ENCODE measurements around the gene STK17B. TPM values are rescaled to one million over a fixed set of nuclear protein-coding genes. Genes with fewer than 3 reads are reported as not detected.

STK17B gene
- total RNA-seq, 1 experiment from 2014 or later, result 16.9 TPM

DNA sequence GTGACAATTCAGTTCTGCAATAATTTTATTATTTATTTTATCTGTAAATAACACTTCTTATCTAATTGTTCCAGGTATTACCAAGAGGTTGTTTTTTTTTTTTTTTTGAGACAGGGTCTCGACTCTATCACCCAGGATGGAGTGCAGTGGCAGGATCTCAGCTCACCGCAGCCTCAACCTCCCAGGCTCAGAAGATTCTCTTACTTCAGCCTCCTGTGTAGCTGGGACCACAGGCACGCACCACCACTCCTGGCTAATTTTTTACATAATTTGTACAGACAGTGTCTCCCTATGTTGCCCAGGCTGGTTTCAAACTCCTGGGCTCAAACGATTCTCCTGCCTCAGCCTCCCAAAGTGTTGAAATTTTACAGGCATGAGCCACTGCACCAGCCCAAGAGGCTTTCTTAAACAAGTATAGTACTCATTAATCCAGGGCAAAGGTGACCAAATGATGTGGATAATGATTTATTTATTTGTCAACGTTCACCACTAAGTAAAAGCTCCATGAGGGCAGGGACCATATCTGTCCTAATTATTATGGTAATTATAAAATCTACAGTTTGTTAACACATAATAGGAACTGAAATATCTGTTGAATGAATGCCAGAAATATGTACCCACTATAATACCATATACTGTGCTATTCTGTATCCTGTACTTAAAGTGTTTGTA is 12.0 kb downstream of the STK17B start:
- Histone ChIP-seq H3K4me2 (ENCODE audit: low read length) (peak overlapping the region; percentile 52; the same call in 1 of the 2 replicates), H3K27ac (ENCODE audit: low read depth, low read length) (no peak overlapping the region), H3K36me3 (ENCODE audit: control insufficient read depth in 1 of 2, insufficient read depth in 2 of 2, low read length in 2 of 2) (peaks cover 4% of the 10 kb centered on the region in 2 experiments; a peak in 1 of 4 replicates), H3K4me3 (replicated peaks in 1 of 2; ENCODE audit: low read depth in 1 of 2, low read length in 2 of 2) (no peak overlapping the region), H3K79me2 (ENCODE audit: insufficient read depth, low read length) (peaks cover 17% of the 10 kb centered on the region; the same call in 1 of the 2 replicates), H3K27me3 (ENCODE audit: insufficient read depth, low read length) (no peaks in the 10 kb centered on the region), H3K9me2 (ENCODE audit: insufficient read depth) (no peaks in the 10 kb centered on the region), H3K4me1 (ENCODE audit: control insufficient read depth in 1 of 2, insufficient read depth in 2 of 2, low read length in 2 of 2) (peaks cover 7 to 20% of the 10 kb centered on the region in 2 experiments; a peak in 3 of 4 replicates), H3K9me3 (ENCODE audit: control insufficient read depth in 1 of 2, insufficient read depth in 1 of 2, low read depth in 1 of 2, low read length in 2 of 2) (no peaks in the 10 kb centered on the region), H2AFZ (ENCODE audit: low read depth, low read length, poor library complexity, severe bottlenecking) (no peak overlapping the region), H4K20me1 (ENCODE audit: insufficient read depth) (no peaks in the 10 kb centered on the region), H3K9ac (ENCODE audit: low read length) (no peak overlapping the region)
- POLR2A ChIA-PET, result no interaction called here
- no TSS peak for BruUV-seq (replicated peaks)
- DNase-seq (ENCODE audit: low read depth, low spot score) (no peak), ATAC-seq (no peak)
- RAD21 ChIA-PET (ENCODE audit: low non-redundant PET in 1 of 2, low total read pairs in 2 of 2, uncharacterized antibody in 2 of 2, unreplicated experiment in 2 of 2), result no interaction called here
- intact Hi-C loops (cut with micrococcal nuclease), result no loop called here
- CTCF ChIA-PET, result no interaction called here
- TF ChIP-seq FOSL1 (IDR thresholded peaks at IDR 0.05; ENCODE audit: low read depth) (no peak), ZNF274 (IDR thresholded peaks at IDR 0.05; ENCODE audit: low read depth, low read length) (no peak), EZH2 (IDR thresholded peaks at IDR 0.05) (no peak), YY1 (IDR thresholded peaks at IDR 0.05; ENCODE audit: extremely low read depth, insufficient replicate concordance, low read depth, low read length) (no peak), JUND (IDR thresholded peaks at IDR 0.05) (no peak), ZFX (IDR thresholded peaks at IDR 0.05) (no peak), RAD21 (IDR thresholded peaks at IDR 0.05; ENCODE audit: low read depth) (no peak), SRF (IDR thresholded peaks at IDR 0.05; ENCODE audit: low read depth) (no peak), CEBPB (IDR thresholded peaks at IDR 0.05; ENCODE audit: low read depth) (no peak), SP1 (IDR thresholded peaks at IDR 0.05; ENCODE audit: low read depth) (no peak), POLR2AphosphoS5 (IDR thresholded peaks at IDR 0.05; ENCODE audit: low read depth, low read length) (no peak), CBX3 (IDR thresholded peaks at IDR 0.05; ENCODE audit: low read depth) (no peak)
- TF ChIP-seq, protein P1, sequence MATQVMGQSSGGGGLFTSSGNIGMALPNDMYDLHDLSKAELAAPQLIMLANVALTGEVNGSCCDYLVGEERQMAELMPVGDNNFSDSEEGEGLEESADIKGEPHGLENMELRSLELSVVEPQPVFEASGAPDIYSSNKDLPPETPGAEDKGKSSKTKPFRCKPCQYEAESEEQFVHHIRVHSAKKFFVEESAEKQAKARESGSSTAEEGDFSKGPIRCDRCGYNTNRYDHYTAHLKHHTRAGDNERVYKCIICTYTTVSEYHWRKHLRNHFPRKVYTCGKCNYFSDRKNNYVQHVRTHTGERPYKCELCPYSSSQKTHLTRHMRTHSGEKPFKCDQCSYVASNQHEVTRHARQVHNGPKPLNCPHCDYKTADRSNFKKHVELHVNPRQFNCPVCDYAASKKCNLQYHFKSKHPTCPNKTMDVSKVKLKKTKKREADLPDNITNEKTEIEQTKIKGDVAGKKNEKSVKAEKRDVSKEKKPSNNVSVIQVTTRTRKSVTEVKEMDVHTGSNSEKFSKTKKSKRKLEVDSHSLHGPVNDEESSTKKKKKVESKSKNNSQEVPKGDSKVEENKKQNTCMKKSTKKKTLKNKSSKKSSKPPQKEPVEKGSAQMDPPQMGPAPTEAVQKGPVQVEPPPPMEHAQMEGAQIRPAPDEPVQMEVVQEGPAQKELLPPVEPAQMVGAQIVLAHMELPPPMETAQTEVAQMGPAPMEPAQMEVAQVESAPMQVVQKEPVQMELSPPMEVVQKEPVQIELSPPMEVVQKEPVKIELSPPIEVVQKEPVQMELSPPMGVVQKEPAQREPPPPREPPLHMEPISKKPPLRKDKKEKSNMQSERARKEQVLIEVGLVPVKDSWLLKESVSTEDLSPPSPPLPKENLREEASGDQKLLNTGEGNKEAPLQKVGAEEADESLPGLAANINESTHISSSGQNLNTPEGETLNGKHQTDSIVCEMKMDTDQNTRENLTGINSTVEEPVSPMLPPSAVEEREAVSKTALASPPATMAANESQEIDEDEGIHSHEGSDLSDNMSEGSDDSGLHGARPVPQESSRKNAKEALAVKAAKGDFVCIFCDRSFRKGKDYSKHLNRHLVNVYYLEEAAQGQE (IDR thresholded peaks at IDR 0.05; ENCODE audit: low read depth), result no peak

Data from HCT116 (cell line).